GM12878 (cell line): ENCODE measurements around the gene PLK5. TPM values are rescaled to one million over a fixed set of nuclear protein-coding genes. Genes with fewer than 3 reads are reported as not detected.
A peak's percentile ranks its signal among the peaks of the same experiment; 100 is the strongest.

Experiments used
- BCL3 ChIP-seq: IDR thresholded peaks from 2 replicates; pipeline ENCODE4 v1.6.1; 2011; ENCODE audit warnings: borderline replicate concordance, low read depth, mild to moderate bottlenecking, moderate library complexity, low read length; ENCODE audit not compliant: insufficient read depth, poor library complexity, severe bottlenecking
- BMI1 ChIP-seq: fragments of 450-650 bp; IDR thresholded peaks from 2 replicates; pipeline ENCODE4 v1.6.1; 2016; ENCODE audit warnings: mild to moderate bottlenecking, moderate library complexity, borderline replicate concordance
- CEBPZ ChIP-seq: fragments of 150-350 bp; IDR thresholded peaks from 2 replicates; pipeline ENCODE4 v1.6.1; 2016; ENCODE audit warnings: low read depth, low read length
- EED ChIP-seq: sonication (generic); IDR thresholded peaks from 2 replicates; pipeline ENCODE4 v1.6.1; 2016; ENCODE audit warnings: antibody characterized with exemption, low read depth
- FOXM1 ChIP-seq: IDR thresholded peaks from 2 replicates; pipeline ENCODE4 v1.6.1; 2012; ENCODE audit warnings: low read depth, mild to moderate bottlenecking, inconsistent platforms, low read length, moderate library complexity
- POLR2AphosphoS5 ChIP-seq: IDR thresholded peaks from 2 replicates; pipeline ENCODE4 v1.6.1; 2011; ENCODE audit warnings: mild to moderate bottlenecking, low read length, inconsistent platforms
- RAD21 ChIP-seq: IDR thresholded peaks from 2 replicates; pipeline ENCODE4 v1.6.1; 2011; ENCODE audit warnings: mild to moderate bottlenecking, low read depth, low read length, moderate library complexity; ENCODE audit not compliant: insufficient read depth
- ZNF384 ChIP-seq: IDR thresholded peaks from 2 replicates; pipeline ENCODE4 v1.6.1; 2012; ENCODE audit warnings: low read depth, mild to moderate bottlenecking, low read length, improper control_type of control experiment, borderline replicate concordance
- ZNF687 ChIP-seq: fragments of 450-650 bp; IDR thresholded peaks from 2 replicates; pipeline ENCODE4 v1.6.1; 2017; ENCODE audit warnings: mild to moderate bottlenecking, moderate library complexity
- polyA plus RNA-seq, 11 experiments: library from polyadenylated mRNA; depleted of rRNA in 4 of 11; unstranded in 6 of 11; stranded (reverse) in 5 of 11; fragments of >200 nt; fragmentation: Nextera tagmentation in 4 of 11; fragmentation: Illumina TruSeq in 1 of 11; extraction: Ambion mirVana in 4 of 11; extraction: Trizol in 1 of 11; gene quantifications; 1 replicate in 1 of 11; 2 replicates in 10 of 11; pipeline versions ENCODE4 v1.2.1 to v1.2.3, GENCODE V29; 2011 to 2016; ENCODE audit warnings: inconsistent platforms in 2 of 11, missing spikeins in 2 of 11, low read depth in 1 of 11
- total RNA-seq, 4 experiments: library from RNA; depleted of rRNA in 3 of 4; stranded (reverse); fragments of >200 nt in 3 of 4; fragmentation: Illumina TruSeq in 1 of 4; extraction: Trizol in 1 of 4; gene quantifications; 2 replicates each; pipeline versions ENCODE4 v1.2.1 to v1.2.3, GENCODE V29; 2013 to 2021

Gene PLK5
- total and polyA plus RNA-seq, 10 of the 15 experiments (the other 5 are each of a cell fraction or from before 2014, with no cell fraction given), result 0.13 TPM; not detected in 9

GRCh38 chr19:1507763-1508506, 15.9 kb upstream of the PLK5 start (continued):
- TF ChIP-seq BCL3, result no peak
- no peak for TF ChIP-seq BMI1
- no peak for TF ChIP-seq FOXM1
- TF ChIP-seq ZNF687, result peak; percentile 45; the same call in 1 of the 2 replicates
- no peak for TF ChIP-seq ZNF384
- TF ChIP-seq POLR2AphosphoS5, result no peak
- TF ChIP-seq EED, result no peak
- TF ChIP-seq CEBPZ, result no peak
- no peak for TF ChIP-seq RAD21
